ENCODE measurements around the gene DHFR.
"Not testable (repeated sequence)": the region's sequence is repeated elsewhere in the genome, so short reads cannot be mapped to it uniquely, and the experiment has no call there.

The DHFR gene

DNA sequence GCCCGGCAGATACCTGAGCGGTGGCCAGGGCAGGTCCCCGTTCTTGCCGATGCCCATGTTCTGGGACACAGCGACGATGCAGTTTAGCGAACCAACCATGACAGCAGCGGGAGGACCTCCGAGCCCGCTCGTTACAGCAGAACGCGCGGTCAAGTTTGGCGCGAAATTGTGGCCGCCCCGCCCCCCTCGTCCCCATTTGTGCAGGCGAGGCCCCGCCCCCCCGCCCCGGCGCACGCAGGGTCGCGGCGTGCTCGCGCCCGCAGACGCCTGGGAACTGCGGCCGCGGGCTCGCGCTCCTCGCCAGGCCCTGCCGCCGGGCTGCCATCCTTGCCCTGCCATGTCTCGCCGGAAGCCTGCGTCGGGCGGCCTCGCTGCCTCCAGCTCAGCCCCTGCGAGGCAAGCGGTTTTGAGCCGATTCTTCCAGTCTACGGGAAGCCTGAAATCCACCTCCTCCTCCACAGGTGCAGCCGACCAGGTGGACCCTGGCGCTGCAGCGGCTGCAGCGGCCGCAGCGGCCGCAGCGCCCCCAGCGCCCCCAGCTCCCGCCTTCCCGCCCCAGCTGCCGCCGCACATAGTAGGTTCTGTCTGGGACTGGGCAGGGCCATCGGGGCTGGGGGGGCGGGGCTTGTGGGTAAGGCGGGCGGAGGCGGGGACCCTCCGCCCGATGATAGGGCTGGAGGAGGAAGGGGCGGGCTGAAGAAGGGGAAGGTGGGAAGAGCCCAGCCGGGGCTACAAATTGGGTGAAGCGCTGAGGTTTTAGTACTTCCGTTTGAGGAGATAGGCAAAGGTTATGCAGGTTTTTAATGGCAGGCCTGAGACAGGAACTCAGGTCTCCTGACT is at the start of gene DHFR, which contains the start of gene MSH3:
DHFR (minus strand) TSS at position 593 of the 840 bp plus-strand sequence; CDS start at position 99, 494 bp downstream.
MSH3 (plus strand) TSS at position 262 of the 840 bp plus-strand sequence; CDS start at position 338, 76 bp downstream.
- FAIRE-seq, result no peak

DNA sequence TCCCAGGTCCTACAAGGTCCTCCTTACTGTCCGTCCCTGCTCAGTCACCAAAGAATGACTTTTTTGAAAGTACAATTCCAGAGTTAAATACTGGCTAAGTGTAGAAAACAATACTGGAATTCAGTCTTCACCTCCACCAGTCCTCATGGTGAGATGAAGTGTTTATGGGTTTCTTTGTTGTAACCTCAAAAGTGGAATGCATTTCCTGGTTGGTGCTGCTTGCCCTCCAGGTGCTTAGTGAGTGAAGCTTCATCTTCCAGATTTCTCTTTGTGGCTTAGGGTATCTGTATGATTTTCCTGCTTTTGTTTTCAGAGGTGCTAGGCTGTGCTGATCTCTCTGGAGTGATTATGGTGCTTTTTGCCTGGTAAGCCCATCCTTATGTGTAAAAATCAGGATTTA is 49.4 kb upstream of the DHFR start:
- no peak for FAIRE-seq

DNA sequence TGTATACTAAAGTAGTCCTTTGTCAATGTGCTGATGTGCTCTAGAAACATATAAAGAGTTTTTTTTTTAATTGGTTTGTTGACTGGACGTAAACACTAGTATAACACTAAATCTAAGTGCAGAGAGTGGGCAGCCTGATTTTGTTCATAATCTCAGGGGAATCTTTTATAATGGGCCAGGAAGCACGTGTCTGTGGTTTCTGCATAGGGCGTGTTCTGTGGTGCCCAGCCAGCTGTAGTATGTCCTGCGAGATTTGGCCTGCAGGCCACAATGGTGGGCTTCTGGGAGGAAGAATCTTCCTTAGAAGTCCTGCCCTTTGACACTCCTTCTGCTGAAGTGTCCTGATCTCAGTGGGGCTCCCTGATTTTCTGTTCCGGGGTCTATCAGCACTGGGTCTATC is 49.0 kb upstream of the DHFR start:
- FAIRE-seq, result no peak

DNA sequence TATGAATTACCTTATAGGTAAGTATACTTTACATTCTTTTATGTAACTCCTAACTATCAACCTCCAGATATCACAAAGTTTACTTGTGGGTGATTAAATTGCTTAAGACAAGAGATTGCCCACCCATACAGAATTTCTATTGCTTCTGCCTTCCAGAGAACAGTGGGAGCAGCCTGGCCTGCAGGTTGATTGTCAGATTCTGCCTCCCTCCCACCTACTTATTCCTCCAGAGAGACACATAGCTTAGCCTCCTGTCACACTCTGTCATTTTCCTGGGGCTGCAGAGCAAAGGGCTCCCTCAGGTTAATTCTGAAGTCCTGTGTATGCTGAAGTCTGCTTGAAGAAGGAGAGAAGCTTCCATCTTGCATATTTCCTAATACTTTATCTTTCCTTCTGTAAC is 48.5 kb upstream of the DHFR start:
- FAIRE-seq, result no peak

DNA sequence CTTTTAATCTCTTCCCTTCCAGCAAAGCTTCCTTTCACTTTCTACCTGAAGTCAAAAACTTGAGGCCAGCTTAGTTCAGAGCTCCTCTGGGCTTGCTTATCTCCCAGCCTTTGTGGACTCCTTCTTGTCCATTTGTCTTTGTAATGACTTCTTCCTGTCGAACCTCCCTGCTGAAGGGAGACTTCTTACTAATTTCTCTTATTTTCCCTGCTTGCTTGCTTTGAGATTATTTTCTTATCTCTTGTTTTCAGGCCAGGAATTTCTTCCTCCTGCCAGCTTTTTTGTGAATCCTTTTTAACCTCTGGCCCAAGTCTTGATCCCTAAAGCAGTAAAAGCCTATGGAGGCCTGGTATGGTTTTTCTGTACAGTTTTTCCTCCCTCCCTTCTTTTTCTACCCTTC is 46.8 kb upstream of the DHFR start:
- no peak for FAIRE-seq

DNA sequence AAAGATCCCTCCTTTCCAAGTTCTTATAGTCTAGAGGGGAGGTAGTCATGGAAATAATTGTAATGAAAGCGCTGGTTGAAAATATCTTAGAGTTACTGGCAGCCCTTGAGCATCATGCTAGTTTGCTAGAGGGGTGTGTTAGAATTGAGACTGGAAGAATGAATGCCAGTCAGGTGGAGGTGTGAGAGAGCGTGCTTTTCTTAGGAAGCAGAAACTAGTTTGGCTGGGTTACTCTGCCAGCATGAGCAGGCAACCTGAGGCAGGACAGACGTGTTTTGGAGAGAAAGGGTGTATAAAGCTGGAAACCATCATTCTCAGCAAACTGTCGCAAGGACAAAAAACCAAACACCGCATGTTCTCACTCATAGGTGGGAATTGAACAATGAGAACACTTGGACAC is 43.6 kb upstream of the DHFR start:
- no peak for FAIRE-seq

DNA sequence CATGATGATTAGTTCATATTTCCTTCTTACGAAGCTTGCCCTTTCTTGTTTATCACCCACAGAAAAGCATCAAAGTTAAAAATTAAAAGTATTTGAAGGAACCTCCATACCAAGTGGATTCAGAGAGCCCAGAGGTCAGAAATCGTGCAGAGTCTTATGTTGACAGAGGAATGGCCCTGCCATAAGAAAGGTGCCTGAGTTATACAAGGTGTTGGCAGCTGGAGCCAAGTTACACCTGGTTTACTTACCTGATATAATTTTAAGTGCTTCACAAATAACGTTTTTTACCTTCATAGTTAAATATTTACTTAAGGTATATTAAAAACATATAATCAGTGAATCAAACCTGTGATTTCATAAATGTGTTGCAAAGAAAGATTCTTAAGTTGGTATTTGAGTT is 42.3 kb upstream of the DHFR start:
- FAIRE-seq, result no peak

DNA sequence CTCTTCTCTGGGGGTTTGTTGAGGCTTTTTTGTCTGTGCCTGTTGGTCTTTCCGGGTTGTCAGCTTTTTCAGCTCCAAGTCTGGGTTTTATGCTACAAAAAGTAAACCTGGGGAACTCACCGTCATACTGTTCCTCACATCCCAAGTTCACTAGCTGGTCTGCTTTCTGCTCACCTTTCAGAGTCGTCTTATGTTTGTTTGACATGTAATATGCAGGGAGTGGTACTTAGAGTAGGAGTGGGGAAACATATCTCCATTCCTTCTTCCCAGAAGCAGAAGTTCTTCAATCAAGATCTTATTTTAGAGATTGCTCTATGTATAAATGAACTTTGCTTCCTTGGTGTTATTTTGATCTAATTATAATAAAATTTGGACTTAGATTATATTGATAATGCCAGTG is 41.7 kb upstream of the DHFR start:
- FAIRE-seq, result no peak

DNA sequence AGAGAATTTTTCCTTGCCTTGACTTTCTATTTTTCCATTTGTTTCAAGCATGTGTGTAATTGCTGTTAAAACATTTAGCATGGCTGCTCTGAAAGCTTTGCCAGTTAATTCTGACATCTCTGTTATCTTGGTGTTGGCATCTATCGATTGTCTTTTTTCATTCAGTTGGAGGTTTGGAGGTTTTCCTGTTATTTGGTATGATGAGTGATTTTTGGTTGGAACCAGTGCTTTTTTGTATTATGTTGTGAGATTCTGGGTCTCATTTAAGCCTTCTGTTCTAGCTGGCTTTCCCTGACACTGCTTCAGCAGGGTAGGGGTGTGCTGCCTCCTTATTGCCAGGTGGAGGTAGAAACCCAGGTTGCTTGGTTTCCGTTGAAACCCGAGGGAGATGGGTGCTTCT is 40.9 kb upstream of the DHFR start:
- FAIRE-seq, result no peak

DNA sequence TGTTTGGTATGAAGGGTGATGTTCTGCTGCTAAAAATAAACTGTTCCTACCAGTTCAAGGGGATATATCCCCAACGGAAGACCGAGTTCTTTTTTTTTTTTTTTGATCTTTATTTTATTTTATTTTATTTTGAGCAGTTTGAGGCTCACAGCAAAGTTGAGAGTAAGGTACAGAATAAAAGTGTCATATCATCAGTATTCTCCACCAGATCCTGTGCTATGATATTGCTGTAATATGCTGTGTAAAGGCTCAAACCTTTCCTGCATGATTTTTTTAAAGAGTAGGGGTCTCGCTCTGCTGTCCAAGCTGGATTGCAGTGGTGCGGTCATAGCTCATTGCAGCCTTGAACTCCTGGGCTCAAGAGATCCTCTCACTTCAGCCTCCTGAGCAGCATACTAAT is 34.8 kb upstream of the DHFR start:
- no peak for FAIRE-seq

DNA sequence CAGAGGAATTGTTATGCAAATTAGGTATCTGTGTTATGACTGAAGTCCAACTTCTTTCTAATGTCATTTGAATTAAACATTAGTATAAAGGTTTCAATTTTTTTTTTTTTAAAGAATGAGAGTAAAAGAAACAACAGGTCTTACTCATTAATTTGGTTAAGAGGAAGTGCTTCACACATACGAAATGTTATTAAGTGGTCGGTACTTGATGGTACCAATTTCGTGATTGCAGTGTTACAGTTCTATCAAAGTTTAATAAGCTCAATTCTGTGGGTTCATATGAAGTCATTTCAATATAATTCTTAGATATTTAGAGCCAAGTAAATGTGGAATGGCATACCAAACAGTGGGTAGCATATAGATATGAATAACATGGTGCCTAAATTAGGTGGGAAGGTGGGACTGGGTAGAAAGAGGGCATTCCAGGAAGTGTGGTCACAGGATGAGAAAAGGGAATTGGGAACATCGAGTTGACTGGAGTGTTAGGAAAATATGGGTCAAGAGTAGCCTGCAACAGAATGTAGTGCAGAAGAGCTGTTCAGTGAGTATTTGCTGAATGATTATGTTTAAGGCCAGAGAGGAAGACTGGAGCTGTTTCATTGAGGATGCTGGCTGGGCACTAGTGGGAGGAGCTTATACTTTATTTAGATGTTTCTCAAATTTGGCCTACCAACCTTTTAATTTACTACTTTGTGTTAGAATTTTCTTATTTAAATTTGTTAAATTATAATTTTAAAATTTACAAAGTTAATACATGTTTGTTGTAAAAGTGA is 34.1 kb upstream of the DHFR start:
- no peak for FAIRE-seq

DNA sequence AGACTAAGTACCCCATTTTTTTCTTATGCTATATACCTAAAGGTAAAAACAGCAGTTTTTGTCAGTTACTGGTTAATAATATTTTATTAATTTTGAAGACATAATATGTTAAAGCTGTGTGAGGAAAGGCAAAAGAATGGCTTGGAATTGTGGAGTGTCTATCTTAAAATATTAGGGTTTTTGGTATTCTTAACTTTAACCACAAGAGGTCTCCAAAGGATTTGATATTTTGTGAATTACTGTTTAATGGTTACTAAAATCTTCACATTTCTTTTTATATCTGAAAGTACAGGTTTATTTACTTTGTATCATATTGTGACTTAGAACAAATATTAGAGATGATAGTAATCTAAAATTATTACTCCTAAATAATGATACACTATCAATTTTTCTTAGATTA is 32.0 kb upstream of the DHFR start:
- peak; percentile 97 for FAIRE-seq

DNA sequence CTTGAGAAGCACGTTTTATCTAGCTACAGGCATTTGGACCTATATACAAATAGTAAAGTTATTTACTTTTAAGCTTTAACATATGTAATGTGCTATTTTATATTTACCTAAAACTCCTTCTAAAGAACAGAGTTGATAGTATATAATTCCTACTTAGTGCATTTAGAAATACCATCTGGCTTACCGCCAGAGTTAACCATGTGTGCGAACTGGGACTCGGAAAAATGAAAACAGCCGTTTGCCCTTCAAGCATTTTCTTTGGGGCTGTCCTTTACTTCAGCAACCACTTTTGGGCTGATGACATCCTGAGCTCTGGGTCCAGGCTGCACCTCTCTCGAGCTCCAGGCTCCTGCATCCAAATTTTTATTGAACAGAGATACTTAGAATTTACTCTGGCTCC is 21.9 kb upstream of the DHFR start:
- no peak for FAIRE-seq

DNA sequence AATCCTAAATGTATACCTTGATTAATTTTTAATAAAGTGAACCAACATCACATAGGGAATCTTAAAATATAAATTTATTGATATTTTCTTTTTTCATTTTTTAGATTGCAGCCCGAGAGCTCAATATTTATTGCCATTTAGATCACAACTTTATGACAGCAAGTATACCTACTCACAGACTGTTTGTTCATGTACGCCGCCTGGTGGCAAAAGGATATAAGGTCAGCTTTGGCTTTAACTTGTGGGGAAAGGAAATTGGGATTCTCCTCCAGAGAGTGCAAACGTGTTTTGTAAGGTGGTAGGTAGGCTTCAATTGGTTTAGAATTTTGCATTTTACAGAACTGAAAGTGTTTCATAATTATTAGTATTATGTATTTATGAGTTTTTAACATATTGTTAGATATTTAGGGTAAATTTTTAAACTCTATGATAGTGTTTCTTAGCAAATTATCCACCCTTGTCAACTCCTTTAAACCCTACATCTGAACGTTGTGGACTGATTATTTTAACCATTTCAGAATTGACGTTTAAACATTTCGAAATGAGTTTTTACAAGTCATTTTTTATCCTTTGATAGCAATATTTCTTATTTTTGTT is 17.5 kb upstream of the DHFR start:
- peak; percentile 93 for FAIRE-seq

DNA sequence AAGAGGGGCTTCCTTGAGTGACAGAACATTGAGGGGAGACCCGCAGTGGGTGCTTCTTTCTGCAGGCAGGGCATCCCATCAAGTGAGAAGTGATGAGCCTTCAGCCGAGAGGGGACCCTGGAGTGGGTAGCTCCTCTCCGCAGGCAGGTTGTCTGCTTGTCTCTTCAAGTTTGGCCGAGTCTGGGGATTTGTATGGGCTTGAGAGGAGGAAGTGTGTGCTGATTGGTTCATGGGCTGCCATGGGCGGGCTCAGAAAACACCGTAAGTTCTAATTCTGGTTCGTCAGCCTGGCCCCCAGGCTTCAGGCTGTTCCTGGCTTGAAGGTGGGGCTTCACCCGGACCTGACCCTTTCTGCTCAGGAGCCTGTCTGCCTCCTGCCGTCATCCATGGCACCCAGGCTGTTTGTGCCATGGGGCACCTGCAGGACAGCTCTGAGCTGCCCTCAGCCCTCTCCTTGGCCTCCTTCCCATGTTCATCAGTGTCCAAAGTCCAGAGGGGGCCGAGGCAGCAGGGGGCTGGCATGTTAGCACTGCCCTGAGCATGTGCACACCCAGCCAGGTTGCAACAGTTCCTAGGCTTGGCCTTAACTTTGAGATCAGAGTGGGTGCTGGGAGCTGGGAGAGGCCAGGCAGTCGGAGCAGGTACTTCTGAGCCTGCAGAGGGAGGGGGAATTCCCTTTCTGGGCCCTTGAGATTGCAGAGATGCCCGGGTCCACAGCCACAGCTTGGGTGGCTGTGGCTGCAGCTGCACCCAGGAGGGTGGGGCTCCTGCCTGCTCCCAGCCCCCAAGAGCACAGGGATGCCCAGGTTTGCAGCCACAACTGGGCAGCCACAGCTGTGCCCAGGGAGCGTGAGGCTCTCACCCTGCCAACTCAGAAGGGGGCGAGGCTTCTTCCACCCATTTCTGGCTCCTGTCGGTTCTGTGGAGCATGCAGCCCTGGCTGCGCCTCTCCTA is 13.5 kb upstream of the DHFR start:
- FAIRE-seq, result no peak

DNA sequence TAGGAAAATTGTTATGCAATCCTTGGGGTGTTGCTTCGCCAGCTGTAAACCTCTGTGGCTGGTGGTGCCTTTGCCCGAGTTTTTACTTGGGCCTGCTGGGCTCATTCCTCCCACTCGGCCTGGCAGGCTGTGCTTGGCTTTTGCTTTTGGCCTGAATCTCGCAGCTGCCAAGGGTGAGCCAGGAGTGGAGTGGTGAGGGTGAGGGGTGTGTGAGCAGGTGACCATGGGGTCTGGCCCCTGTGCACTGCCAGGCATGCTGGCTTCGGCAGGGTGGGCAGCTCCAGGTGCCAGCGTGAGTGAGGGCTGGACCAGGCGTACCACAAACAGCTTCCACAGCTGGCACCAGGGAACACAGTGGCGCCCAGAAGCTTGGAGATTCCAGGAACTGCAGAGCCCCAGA is 12.6 kb upstream of the DHFR start:
- no peak for FAIRE-seq

DNA sequence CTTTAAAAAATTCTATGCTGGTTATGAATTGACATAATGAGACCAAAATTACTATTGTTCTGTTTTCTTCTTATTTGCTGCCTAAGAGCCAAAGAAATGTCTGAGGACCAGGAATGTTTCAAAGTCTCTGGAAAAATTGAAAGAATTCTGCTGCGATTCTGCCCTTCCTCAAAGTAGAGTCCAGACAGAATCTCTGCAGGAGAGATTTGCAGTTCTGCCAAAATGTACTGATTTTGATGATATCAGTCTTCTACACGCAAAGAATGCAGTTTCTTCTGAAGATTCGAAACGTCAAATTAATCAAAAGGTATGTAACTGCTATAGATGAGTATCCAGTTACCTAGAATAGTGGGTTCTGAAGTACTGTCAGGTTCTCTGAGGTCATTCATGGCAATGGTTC is 10.3 kb upstream of the DHFR start:
- no peak for FAIRE-seq

DNA sequence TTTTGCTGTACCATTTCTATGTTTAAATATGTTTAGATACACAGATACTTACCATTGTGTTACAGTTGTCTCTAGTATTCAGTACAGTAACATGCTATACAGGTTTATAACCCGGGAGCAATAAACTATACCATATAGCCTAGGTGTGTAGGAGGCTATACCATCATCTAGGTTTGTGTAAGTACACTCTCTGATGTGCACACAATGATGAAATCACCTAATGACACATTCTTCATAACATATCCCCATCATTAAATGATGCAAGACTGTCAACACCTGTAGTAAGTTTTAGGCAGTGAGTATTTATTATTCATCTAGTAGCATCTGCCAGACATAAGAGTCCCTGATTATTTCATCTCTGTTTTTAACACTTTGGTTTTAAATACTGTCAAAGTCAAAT is 7.3 kb upstream of the DHFR start:
- FAIRE-seq, result no peak

DNA sequence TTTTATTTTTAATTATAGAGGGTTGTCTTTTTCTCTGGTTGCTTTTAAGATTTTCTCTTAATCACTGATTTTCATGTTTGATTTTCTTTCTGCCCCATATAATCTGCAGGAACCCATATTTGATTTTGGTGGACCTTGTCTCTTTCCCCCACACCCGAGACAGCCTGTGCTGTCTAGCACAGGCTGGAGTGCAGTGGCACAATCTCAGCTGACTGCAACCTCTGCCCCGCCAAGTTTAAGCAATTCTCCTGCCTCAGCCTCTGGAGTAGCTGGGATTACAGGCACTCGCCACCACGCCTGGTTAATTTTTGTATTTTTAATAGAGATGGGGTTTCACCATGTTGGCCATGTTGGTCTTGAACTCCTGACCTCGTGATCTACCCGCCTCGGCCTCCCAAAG is 5.9 kb upstream of the DHFR start:
- FAIRE-seq, result not testable (repeated sequence)

DNA sequence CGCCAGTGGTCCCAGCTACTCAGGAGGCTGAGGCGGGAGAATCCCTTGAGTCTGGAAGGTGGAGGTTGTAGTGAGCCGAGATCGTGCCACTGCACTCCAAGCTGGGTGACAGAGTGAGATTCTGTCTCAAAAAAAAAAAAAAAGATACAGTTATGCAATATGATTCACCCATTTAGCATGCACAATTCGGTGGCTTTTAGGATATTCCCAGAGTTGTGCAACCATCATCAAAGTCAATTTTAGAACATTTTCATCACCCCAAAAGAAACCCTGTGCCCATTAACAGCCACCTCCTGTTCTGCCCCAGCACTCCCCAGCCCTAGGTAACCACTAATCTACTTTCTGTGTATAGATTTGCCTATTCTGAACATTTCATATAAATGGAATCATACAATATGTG is 4.3 kb upstream of the DHFR start:
- FAIRE-seq, result no peak

DNA sequence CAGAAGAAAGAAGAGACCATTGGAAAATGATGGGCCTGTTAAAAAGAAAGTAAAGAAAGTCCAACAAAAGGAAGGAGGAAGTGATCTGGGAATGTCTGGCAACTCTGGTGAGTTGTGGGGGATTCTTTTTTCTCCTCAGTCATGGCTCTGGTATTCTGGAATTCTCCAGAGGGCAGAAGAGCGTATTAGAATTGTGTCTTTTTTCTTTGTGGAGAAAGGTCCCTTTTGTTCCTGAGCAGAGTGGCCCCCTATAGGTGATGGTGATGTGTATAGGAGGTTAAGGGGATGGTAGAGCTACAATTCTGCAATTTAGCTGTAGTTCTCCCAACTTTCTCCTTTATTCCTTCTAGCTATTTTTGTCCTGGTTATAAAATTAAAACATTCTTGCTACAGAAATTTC is 1.6 kb upstream of the DHFR start:
- FAIRE-seq, result no peak

DNA sequence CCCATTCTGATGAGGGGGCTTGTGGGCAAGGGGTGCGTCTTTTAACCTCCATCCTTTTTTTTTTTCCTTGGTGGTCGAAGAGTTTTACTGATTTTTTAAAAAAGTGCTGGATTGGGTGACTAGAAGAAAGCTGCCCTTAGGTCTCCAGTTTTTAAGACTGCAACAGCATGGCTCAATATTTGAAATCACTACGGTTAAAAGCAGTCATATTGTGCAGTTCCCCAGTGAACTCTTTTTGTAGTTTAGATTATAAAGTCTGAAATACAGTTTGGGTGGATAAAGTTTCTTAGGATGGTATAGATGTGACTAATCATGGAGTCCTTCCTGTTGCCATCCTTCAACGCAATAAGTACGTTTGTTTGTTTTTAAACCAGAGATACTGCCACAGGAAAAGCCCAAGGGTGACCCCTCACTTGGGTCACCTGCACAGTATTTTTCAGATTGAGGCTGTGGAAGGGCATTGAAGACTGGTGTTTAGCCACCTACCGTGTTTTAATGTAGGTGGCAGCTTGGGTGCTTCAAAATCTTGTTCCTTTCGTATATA is 520 bp upstream of the DHFR start:
- FAIRE-seq, result no peak

Data from endometrium (tissue), 2 donors.